GM18511 (cell line): Measurements from ENCODE around the gene LCN9.
"Not testable (repeated sequence)": the region's sequence is repeated elsewhere in the genome, so short reads cannot be mapped to it uniquely, and the experiment has no call there.

ENCODE experiments used
- ATAC-seq: cut with Tn5 transposase; IDR thresholded peaks from one replicate; pipeline ENCODE4 v1.9.1; 2021; ENCODE audit warnings: mild to moderate bottlenecking, moderate library complexity; ENCODE audit not compliant: unreplicated experiment

LCN9 gene

DNA sequence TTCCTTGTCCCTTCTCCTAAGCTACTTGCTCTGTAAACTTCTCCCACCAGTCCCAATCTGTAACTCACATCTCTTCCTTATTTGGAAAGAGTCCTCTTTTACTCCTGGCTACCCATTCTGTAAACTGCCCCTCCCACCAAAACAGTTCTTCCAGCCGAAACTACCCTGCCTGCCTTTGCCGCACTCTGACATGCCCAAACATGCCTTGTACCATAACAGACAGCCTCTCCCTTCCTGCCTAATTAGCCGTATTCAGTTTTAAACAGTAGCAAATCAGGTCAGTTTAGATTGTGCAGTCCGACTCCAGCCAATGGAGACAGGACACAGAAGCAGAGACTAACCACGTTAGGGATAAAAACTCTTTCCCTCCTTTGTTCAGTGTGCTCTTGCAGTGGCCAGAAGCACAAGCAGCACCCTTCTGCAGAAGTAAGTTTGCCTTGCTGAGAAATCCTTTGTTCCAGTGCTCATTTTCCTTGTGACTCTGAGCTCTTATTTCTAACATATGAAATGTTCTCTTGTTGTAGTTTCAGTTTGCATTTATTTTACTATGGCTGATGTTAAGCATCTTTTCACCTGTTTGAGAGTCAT, 18.4 kb upstream of the LCN9 start:
- no peak for ATAC-seq

DNA sequence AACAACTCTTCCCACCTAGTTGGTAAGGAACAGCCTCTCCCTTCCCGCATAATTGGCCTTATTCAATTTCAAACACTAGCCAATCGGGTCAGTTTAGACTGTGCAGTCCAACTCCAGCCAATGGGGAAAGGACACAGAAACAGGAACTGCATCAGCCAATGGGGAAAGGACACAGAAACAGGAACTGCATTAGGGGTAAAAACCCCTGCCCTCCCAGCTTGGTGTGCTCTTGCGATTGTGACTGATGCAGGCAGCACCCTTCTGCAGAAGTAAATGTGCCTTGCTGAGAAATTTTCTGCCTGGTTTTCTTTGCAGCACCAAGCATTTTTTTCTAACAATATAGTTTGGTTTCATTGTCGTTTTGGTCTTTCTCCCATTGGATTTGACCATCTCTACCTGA, 15.2 kb upstream of the LCN9 start:
- no peak for ATAC-seq

DNA sequence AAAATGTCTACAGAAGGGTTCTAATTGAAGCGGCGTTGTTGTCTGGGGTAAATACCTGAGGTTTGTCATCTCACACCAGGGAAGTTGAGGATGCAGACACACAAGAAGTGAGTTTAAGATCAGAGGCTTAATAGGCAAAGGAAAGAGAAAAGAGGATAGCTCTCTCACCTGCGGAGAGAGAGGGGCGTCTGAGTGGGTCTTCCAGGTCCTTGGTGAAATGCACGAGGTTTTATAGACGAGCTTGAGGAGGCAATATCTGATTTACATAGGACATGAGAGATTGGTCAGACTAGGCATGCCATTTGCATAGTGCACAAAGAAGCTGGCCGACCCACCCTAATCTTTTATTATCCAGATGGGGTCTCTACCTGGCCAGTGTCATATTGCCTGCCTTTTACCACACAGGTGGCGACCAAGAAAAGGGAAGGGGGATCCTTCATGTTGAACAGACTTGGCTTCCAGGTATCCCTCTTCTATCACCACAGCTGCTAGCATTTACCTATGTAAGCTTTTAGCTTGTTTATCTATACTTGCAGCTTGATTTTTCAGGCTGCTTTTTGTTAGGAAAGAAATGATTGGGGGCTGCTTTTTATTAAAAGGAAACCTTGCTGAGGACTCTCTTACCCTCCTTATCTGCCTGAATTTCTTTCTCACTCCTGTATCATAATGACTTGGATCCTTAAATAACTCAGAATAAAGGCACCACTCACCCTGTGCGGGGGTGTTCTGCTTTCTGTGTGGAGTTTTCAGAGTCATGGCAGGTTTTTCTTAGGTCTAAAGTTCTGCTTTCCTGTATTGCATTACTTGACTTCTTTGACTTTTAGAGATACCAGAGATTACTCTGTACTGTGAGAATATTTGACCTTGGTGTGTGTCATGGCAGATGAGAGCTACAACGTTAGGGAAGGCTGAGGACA, 14.4 kb upstream of the LCN9 start:
- no peak for ATAC-seq

DNA sequence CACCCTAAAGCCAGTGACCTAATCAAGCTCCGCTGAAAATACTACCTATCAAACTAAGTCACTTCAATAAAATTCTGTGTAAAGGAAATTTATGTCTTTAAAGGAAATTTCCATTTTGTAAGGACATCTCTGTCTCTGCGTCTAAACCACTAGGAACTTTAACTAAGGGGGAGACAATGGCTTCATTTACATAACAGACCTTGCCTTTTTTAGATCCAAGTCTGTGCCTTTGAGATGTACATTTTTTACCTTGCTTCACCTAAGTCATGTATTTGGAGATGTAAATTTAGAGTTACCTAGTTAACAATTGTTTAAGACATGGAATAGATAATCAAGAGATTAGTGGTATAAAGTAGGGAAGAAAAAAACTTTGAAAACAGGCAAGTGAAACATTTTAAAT, 13.6 kb upstream of the LCN9 start:
- no peak for ATAC-seq

DNA sequence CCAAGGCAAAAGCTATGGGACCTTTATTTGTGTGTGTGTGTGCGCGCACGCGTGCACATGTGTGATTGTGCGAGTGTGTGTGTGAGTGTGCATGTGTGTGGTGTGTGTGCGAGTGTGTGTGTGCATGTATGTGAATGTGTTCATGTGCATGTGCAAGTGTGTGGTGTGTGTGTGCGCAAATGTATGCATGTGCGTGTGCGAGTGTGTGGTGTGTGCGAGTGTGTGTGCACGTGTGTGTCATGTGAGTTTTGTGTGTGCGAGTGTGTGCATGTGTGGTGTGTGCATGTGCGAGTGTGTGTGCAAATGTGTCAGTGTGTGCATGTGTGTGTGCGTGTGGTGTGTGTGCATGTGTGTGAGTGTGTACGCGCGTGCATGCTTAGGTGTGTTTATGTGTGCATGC, 12.7 kb upstream of the LCN9 start:
- ATAC-seq: no peak

DNA sequence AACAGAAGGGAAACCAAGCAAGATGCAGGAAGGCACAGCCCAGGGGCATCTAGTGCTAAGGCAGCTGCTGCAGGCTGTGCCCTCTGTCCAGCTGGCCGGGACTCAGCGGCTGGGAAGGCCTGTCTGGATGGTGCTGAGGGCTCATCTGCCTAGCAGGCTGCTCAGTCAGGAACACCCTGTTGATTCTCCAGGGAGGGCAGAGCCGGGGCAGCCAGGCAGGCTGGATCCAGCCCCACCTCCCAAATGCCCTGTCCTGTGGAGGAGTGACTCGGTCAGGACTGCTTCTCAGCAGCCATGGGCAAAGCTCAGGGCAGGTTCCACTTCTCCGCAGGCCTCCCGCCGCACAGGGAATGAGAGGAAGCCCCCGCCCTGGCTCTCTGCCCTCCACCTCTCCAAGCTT, 7.8 kb upstream of the LCN9 start:
- no peak for ATAC-seq

DNA sequence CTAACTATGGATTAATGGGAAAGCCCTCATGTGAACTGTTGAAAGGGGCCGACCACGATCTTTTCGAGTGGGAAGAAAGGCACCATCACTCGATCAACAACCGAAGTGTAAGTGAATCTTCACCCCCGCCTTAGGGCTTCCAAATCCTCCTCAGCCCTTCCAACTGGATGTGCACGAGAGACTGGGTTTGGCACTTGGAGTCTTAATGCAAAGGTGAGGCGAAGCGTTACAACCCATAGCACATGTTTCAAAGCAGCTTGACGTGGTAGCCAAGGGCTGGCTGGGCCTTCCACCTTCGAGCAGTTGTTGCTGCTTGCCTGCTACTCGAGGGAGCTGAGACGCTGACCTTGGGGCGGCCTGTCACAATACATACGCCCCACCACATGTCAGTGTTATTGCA, 5.7 kb upstream of the LCN9 start:
- ATAC-seq: no peak

DNA sequence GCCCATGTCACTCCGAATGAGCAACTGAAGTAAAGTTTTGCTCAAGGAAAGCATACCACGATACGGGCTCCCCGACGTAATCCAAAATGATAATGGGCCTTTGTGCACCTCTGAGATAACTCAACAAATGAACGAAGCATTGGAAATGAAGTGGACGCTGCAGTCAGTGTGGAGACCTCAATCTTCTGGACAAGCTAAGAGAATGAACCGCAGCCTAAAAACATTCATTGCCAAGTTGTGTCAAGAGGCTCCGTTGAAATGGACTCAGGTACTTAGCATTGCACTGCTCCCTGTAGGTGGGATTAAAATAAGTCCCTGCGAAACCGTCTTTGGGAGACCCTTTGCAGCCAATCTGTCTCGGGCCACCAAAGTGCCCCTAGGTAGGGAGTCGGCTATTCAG, 3.9 kb upstream of the LCN9 start:
- no peak for ATAC-seq

DNA sequence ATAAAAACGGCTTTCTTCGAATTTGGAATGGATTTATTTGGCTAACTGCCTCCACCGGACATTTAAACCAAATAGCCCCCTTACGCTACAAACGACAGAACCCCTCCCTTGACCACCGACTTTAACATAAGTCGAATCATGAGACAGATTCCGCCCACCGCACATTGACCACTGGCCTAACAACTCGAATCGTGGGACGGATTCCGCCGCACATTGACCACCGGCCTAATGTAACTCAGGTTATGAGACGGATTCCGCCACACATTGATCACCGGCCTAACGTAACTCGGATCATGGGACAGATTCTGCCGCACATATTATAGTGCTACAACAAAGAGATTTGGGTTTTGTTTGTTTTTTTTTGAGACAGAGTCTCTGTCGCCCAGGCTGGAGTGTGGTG, 2.7 kb upstream of the LCN9 start:
- no peak for ATAC-seq

DNA sequence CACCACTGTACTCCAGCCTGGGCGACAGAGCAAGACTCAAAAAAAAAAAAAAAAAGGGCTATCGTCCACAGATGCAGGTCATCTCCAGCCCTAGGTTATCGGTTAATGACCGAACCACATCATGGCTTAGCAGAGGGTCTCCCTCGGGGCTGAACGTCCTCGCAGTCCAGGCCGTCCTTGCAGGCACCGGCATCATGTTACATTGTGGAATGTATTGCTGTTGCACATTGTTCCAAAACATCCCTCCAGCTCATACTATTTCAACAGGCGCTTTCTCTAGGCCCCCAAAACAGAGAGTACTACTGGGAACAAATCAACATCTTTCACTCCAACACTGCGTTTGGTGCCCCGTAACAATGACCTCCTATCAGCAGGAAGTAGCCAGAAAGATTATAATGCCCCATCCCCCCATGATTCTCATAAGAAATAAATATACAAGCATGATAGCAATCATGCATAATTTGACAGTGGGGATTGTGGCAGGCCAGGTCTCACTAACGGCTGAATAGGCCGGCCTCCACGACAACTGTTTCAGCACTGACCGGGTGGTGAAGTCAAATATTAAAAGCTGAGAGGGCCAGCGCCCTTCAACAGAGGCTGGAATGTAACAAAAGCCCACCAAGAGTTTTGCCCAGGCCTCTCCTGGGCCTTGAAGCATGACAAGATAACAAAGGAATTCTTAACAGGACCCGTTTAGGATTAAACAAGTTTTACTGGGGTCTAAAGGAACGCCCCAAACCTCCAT, 1.1 kb upstream of the LCN9 start:
- no peak for ATAC-seq

DNA sequence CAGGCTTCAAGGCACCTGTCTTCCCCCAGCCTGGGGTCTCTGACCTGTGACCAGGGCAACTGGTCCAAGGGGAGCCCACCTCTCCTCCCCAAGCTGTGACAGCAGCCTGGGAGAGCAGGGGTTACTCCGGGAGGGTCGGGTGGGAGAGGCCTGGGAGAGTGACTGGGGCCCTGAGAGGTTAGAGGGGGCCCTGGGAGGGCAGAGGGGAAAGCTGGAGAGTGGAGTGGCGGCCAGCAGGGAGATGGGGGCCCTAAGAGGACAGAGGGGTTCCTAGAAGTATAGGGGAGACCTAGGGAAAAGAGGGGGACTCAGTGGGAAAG, 302 bp downstream of the LCN9 start:
- ATAC-seq: no peak

DNA sequence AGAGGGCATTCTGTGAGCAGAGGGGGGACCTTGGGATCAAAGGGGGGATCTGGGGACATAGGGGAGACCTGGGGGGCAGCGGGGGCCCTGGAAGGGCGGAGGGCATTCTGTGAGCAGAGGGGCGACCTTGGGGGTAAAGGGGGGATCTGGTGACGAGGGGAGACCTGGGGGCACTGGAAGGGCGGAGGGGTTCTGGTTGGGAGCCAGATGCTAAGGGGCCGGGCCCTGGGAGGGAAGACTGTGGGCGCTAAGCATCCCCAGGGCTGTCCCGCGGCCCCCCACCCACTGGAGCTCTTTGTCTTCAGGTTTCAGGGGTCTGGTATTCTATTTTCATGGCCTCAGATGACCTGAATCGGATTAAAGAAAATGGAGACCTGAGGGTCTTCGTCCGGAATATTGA, 748 bp downstream of the LCN9 start:
- ATAC-seq: no peak

DNA sequence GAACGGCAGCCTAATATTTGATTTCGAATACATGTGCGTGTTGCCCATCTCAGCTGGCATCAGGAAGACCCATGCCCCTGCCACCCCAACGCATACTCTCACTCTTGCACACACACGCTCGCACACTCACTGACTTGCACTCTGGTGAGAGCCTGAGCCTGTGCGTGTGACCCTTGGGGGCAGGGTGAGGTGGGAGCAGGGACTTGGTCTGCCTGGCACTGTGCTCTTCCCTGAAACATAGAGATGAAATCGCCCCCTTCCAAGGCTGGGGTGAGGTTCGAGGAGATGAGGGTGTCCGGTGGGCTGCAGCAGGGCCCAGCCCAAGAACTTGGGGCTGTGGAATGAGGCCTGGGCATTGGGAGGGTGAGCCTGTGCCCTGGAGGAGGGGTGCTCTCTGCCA, 1.2 kb downstream of the LCN9 start:
- no peak for ATAC-seq

DNA sequence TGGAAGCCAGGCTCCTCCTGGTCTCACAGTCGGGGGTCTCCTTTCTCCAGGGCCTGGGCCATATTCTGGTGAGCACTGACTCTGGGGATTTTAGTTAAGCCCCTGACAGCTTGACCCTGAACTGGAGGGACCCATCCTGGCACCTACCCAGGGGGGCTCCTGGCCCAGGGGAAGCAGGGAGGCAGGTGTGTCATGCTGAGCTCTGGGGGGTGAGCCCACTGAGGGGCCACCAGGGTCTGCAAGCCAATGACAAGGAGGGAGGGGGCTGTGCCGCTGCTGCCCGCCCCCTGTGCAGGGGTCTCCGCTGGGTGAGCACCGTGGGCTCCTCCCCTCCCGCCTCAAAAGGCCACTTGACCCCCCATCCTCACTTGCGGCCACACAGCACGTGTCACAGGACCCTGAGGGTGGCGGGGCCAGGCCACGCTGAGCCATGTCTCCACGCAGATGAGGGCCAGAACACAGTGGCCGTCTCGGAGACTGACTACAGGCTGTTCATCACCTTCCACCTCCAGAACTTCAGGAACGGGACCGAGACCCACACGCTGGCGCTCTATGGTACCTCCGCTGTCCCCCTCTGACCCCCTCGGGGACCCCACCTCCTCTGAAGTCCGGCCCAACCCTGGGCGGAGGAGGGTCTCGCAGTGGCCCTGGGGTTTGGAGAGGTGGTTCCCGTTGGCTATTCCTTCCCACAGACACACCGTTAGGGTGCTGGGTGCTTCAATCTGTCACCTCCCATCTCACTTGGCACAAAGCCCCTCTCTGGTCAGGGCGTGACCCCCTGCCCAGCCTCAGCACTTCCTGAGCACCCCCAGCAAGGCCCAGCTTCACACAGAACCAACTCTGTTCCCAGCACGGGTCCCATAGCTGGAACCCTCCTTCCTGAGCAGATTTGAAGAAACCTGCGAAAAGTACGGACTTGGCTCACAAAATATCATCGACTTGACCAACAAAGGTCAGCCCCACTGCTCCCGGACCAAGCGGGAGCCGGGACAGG, 2.0 kb downstream of the LCN9 start:
- no peak for ATAC-seq

DNA sequence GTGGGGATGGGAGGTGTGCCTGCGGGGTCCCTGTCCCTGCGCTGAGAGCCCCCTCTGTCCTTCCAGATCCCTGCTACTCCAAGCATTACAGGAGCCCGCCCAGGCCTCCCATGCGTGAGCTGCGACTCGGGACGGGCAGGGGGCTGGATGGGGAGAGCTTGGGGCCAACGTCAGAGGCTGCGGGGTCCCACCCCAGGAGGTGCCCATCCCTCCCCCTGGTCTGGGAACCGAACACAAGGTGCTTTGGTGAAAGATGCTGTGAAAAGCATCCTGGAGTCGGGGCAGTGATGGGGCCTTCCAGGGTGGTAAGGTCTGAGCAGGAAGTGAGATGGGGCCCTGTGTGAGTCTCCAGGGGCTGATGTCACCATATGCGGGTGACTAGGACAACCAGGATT, 2.7 kb downstream of the LCN9 start:
- ATAC-seq: no peak

DNA sequence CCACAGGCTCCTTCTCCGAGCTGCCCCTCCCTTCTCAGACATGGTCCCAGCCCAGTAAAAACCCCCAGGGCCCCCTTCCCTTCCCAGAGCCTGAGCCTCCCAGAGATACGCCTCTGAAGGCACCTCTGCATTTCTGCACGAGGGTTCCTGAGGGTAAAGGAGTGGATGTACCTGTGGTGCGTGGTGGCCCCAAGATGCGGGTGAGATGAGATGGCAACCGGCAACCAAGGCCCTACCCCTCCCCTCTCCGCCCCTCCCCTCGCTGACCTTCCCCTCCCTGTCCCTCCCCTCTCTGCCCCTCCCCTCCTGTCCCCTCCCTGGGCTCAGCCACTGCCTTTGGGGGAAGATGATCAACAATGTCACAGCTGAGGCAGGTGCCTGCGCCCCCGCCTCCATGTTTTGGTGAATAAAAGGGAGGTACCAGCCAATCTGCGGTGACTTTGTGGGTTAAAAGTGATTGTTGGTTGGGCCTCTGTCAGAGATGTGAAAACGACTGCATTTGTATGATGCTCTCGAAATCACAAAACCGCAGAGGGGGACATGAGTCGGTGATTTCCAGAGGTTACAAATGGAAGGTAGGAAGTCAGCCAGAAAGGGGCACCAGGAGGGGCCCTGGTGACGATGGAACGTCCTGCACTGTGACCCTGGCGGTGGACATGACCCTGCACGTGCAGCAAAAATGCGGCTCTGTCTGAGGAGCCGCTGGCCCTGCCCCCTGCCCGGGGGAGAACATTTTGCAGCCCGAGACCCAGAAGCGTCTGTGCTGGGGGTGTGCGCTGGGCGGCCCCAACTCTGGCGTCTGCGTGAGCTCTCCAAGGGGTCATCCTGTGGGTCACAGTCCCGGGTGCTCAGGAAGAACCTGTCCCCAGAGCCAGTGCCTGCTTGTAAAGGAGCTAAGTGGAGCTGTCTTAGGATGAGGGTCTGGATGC, 3.7 kb downstream of the LCN9 start:
- ATAC-seq: no peak

DNA sequence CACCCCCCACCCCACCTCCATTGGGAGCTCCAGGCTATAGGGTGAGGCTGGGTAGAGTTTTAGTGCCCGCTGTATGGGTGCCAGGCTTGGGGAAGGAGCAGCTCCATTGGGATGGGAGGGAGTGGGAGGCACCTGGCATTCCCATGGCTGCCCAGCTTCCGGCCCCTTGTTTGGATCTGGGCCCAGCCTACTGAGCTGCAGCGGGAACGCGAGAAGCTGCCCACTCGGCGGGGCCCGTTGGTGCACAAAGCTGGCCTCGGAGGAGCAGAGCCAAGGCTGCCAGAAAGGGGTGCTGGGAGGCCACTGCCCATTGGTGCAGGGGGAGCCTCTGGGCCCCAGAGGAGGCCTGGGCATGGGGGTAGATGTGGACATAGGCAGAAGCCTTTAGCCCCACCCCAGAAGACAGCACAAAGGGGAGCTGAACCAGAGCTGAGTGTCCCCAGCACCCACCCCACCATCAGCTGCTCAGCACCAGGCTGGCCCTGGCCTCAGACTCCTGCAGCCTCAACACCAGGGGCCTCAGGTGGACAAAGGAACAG, 4.4 kb downstream of the LCN9 start:
- ATAC-seq: no peak

DNA sequence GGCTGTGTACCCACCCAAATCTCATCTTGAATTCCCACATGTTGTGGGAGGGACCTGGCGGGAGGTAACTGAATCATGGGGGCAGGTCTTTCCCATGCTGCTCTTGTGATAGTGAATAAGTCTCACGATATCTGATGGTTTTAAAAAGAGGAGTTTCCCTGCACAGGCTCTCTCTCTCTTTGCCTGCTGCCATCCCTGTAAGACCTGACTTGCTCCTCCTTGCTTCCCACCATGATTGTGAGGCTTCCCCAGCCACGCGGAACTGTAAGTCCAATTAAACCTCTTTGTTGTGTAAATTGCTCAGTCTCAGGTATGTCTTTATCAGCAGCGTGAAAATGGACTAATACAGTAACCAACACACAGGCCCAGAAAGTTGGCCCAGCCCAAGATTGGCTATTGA, 5.9 kb downstream of the LCN9 start:
- not testable (repeated sequence) for ATAC-seq

DNA sequence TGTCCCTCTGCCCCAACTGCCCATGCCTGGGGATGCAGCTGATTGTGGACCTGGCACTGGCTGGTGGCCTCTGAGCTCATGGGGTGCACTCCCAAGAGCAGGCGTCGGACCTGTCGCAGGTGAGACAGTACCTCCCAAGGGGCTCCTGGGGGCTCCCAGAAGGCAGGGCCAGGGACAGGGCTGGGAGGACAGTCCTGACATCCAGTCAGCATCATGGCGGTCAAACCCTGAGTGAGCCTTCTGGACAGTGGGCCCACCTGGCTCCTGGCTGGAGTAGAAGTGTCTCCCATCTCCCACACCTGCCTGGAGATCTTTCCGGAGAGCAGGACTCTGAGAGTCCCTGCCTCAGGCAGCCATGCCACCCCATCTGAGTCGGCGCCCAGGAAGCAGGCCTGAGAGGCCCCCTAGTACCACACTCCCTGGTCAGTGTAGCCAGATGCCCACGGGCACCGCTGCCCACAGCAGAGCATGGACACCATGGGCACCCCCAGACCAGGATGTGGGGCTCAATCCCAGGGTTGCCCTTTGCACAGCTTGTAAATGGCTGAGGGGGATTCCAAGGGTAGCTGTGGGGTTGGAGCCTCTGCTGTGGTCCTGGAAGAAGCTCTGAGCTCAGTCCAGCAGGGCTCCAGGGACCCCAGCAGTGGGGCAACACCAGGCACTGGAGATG, 6.6 kb downstream of the LCN9 start:
- no peak for ATAC-seq
